Putamen (tissue), 1 donor: Measurements from ENCODE around the gene DNAH8.
"Not testable (repeated sequence)": the region's sequence is repeated elsewhere in the genome, so short reads cannot be mapped to it uniquely, and the experiment has no call there.

Source experiments
- DNase-seq: peaks from one replicate; pipeline ENCODE4 v3.0.0-alpha.2; 2016; ENCODE audit warnings: low spot score

The DNAH8 gene

DNA sequence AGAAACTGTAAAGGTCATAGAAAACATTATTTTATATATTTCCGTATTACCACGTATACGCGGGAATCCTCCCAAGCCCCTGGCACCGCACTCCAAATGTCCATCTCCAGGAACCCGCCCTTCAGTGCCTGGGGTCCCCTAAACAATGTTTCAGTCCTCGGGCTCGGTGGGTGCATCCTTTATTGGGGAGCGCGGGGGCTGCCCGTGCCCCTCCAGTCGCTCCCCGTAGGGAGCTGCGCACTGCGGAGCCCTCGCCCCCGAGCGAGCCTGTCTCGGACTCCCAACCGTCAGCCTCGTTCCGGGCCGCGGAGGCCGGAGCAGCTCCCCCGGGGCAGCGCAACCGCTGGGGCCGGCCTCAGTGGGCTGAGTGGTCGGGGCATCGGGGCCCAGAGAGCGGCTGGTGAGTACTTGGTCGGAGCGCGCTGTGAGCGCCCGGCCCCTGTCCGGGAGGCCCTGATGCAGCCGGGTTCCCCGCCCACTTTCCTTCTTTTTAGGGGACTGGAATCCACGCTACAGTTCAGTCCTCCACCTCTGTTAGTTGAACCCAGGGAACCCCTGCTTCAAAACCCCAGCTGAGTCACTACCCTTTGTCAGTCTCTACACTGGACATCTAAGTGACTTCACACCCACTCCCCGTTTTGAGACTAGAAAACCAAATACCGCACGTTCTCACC, at the start of gene DNAH8:
Gene DNAH8 (plus strand): TSS at position 296 of the 674 bp plus-strand sequence. CDS start 7,499 bp downstream, outside the sequence.
- DNase-seq: no peak

DNA sequence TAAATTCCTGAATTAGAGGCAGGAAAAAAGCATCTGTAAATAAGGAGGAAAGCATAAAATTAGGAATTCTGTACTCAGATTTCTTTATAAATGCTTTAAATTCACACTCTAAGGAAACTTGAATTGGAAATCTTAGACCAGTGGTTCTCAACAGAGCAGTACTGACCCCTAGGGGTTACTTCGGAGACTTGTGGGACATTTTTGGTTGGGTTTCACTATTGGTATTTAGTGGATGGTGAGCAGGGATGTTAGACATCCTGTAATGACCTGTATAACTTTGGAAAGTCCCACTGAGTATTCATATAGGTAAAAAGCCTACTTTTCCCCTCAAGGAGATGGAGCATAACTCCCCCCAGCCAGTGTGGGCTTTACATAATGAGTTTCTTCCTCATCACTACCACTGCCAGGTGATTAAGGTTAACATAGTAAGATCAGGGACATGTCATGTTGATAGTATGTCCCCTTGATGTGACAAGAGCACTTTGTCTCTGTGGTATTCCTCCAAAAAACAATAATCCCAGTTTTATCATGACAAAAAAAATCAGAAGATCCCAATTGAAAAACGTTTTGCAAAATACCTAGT, 43.1 kb upstream of the DNAH8 start:
- peak; percentile 31 for DNase-seq

GRCh38 chr6:38673397-38674165, 41.5 kb upstream of the DNAH8 start:
- no peak for DNase-seq

DNA sequence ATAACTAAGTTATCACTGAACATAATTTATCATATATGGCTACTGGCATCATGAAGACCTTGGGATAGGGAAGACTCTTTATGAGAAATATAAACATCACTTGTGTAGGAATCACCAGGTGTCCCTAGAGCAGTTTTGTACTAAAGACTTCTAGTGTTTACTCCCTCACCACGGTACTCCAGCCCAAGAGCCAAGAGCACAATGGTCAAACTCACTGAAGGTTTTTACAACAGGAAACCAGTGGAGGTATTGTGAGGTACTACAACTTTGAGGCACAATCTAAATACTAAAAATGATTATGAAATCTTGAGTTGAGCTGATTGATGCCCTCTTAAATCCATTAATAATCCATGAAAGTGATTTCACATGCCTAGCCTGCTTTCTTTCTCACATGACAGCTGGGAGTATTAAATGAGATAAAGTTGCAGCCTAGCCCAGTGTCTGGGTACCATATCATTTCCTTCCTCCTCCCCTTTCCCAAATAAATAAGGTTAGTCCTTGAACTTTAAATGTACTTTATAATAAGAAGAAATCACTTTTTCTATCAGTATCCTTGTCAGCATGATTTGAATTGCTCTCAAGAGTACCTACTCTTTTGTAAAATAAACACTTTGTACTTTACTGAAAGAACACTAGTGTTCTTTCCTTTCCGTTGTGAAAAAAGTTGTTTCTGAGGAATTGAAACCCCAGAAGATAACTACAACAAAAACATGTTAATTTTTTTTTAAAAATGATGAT, 38.7 kb upstream of the DNAH8 start:
- no peak for DNase-seq

GRCh38 chr6:38676974-38677544, 38.1 kb upstream of the DNAH8 start:
- no peak for DNase-seq

- no peak for DNase-seq
These were observed 36.8 kb upstream of the DNAH8 start for GRCh38 chr6:38678178-38678760.

DNA sequence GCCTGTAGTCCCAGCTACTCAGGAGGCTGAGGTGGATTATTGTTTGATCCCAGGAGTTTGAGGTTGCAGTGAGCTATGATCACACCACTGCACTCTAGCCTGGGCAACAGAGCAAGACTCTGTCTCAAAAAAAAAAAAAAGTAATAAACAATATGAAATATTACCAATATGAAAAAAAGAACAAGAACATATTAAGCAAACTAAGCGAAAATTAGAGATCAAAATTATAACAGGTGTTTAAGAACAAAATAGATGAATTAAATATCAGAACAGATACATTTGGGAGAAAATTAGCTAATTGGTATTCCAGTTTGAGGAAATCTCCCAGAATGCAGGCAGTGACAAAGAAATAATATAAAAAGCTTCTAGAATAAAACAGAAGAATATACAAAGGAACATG, 35.4 kb upstream of the DNAH8 start:
- no peak for DNase-seq

GRCh38 chr6:38681850-38682249, 33.3 kb upstream of the DNAH8 start:
- DNase-seq: no peak

DNA sequence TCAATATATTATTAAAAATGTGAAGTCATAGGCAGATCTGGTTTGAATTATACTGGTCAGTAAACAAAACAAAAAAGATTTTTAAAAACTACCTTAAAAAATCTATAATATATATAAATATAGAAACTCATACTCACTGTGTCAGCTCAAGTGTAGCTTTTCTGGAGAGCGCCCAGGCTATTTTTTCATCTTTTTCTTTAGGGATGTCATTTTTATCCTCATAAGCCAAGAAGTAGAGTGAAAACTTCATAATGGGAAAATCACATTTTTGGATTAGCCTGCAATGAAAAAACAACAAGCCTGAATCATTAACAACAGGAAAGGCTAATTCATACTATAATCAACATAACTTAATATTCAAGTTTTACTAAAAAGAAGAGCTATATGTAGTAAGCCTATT, 30.9 kb upstream of the DNAH8 start:
- DNase-seq: no peak

DNA sequence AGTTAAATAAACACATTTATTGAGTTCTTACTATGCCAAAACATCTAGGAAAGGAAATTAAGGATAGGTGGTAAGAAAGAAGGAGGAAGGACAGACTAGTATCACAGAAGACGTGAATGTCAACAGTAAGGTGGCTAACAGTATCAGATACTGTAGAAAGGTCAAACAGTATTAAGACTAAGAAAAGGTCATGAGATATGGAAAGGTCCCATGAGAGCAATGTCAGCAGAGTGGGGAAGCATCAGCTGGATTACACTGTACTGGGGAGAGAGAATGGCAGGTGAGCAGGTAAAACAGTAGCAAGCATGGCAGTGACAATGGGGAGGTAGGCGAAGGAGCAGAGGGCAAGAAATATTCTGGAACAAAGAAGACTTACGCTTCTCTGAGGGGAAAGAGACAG, 30.2 kb upstream of the DNAH8 start:
- no peak for DNase-seq

GRCh38 chr6:38686270-38687042, 28.7 kb upstream of the DNAH8 start:
- DNase-seq: no peak

DNA sequence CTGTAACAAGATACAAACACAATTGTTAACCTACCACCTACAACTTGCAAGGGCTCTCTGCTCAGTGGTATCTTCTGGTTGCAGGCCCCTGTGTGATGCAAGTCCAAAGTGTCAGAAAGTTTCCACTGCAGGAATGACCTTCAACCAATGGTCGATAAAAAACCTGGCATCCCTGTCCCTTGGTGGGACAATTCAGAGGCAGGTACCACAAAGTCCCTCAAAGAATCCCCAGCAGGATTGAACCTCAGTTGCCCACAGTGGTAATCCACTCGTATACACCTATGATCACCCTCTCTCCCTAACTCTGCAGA, 28.1 kb upstream of the DNAH8 start:
- no peak for DNase-seq

- DNase-seq: no peak
These were observed 27.6 kb upstream of the DNAH8 start for GRCh38 chr6:38687549-38687948.

DNA sequence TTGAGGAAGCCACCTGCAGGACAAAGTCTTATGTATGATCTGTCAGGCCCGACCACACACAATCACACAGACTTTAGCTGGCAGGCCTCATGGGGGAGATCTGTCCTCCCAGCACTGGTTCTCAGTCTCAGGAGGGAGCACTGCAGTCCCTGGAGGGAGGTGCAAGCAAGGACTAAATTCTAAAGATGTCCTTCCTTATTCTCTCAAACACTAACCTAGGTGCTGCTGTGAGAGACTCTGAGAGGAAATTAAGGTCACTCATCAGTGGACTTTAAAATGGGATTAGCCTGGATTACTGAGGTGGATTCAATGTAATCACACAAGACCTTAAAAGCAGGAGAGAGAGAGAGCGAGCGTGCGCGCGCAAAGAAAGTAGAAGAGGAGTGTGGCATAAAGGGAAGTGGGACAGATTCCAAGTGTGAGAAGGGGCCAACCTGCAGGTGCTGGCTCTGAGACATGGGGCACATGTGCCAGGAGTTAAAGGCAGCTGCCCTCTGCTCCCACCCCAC, 26.5 kb upstream of the DNAH8 start:
- DNase-seq: no peak

GRCh38 chr6:38695227-38695900, 19.7 kb upstream of the DNAH8 start:
- peak; percentile 39 for DNase-seq

GRCh38 chr6:38695933-38696332, 19.2 kb upstream of the DNAH8 start:
- DNase-seq: no peak

GRCh38 chr6:38696345-38696744, 18.8 kb upstream of the DNAH8 start:
- DNase-seq: no peak

DNA sequence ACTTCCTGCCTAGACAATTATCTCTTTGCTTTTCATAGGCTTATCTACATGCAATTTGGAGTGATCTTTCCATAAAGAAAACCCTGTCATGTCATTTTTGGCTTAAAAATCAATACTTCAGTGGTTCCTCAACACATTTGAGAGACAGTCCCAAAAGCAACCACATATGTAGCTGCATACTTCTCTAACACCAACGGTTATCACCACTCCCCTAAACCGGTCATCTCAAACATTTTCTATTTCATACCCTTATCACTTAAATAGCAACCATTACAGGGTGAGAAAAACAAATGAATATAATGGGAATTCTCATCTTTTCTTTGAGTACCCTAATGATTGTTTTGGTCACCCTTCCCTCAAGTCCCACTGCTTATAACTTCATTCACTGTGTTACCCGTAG, 17.3 kb upstream of the DNAH8 start:
- DNase-seq: no peak

- DNase-seq: not testable (repeated sequence)
These were observed 15.4 kb upstream of the DNAH8 start for GRCh38 chr6:38699702-38700101.

- no peak for DNase-seq
These were observed 13.6 kb upstream of the DNAH8 start for GRCh38 chr6:38701551-38701950.
